Caco-2 (cell line): ENCODE measurements around the gene CRTC1. TPM values are rescaled to one million over a fixed set of nuclear protein-coding genes. Genes with fewer than 3 reads are reported as not detected.

ENCODE experiments used
- BruUV-seq: library from RNA; stranded (reverse); fragments of 400-500 nt; replicated peaks from 2 replicates; lab custom pipeline; 2021; lab: Mats Ljungman, UMichigan
- CTCF ChIA-PET: fragments of 300-600 bp; sonication (Branson Sonifier 250); formaldehyde crosslinking; loops from one replicate; lab custom pipeline; 2022; ENCODE audit warnings: antibody characterized with exemption; lab: Charles Lee
- POLR2A ChIA-PET: fragments of 300-600 bp; sonication (Branson Sonifier 250); formaldehyde crosslinking; loops from one replicate; lab custom pipeline; 2022; ENCODE audit warnings: antibody characterized with exemption; lab: Charles Lee
- DNase-seq, 2 experiments: peaks; one replicate each; pipeline versions ENCODE4 v3.0.0 to v3.0.0-alpha.2; 2020 to 2022
- H3K27me3 ChIP-seq: replicated peaks from 2 replicates; pipeline ENCODE4 v1.6.0; 2011; ENCODE audit warnings: low read length; ENCODE audit not compliant: control insufficient read depth, insufficient read depth
- H3K36me3 ChIP-seq: 2 replicates; pipeline ENCODE4 v1.5.1; 2011; ENCODE audit warnings: low read length; ENCODE audit not compliant: control insufficient read depth, insufficient read depth
- H3K4me1 ChIP-seq: fragments of 250-450 bp; sonication (Bioruptor Pico); 2 replicates; pipeline ENCODE4 v1.5.1; 2020; ENCODE audit warnings: mild to moderate bottlenecking
- H3K4me3 ChIP-seq: 2 replicates; pipeline ENCODE4 v1.5.1; 2011; ENCODE audit warnings: low read depth, mild to moderate bottlenecking, control low read depth, low read length
- H3K9me3 ChIP-seq: fragments of 250-450 bp; sonication (Bioruptor Pico); 2 replicates; pipeline ENCODE4 v1.5.1; 2020; ENCODE audit warnings: mild to moderate bottlenecking, moderate library complexity
- H3K27ac Mint-ChIP-seq: one replicate; pipeline ENCODE4 v1.8.0; 2022; ENCODE audit warnings: mixed read lengths; ENCODE audit not compliant: unreplicated experiment
- H3K27me3 Mint-ChIP-seq: one replicate; pipeline ENCODE4 v1.8.0; 2022; ENCODE audit warnings: mixed read lengths; ENCODE audit not compliant: insufficient read depth, unreplicated experiment
- H3K36me3 Mint-ChIP-seq: one replicate; pipeline ENCODE4 v1.8.0; 2022; ENCODE audit warnings: mild to moderate bottlenecking, mixed read lengths; ENCODE audit not compliant: insufficient read depth, unreplicated experiment
- H3K4me1 Mint-ChIP-seq: one replicate; pipeline ENCODE4 v1.8.0; 2022; ENCODE audit warnings: low read depth, mixed read lengths; ENCODE audit not compliant: unreplicated experiment
- H3K4me3 Mint-ChIP-seq: one replicate; pipeline ENCODE4 v1.8.0; 2022; ENCODE audit warnings: mild to moderate bottlenecking, moderate library complexity, mixed read lengths; ENCODE audit not compliant: unreplicated experiment
- H3K9me3 Mint-ChIP-seq: one replicate; pipeline ENCODE4 v1.8.0; 2022; ENCODE audit warnings: mixed read lengths; ENCODE audit not compliant: unreplicated experiment
- CTCF ChIP-seq, 2 experiments: fragments of 200-600 bp in 1 of 2; IDR thresholded peaks; 1 replicate in 1 of 2; 2 replicates in 1 of 2; pipeline versions ENCODE4 v1.5.1 to v1.8.0; 2011 to 2022; ENCODE audit warnings: antibody characterized with exemption in 1 of 2, control low read depth in 1 of 2, inconsistent platforms in 1 of 2, low read depth in 1 of 2, low read length in 1 of 2, mild to moderate bottlenecking in 1 of 2, moderate library complexity in 1 of 2; ENCODE audit not compliant: insufficient read depth in 1 of 2, severe bottlenecking in 1 of 2, unreplicated experiment in 1 of 2
- intact Hi-C: fragments of 100-400 bp; cut with micrococcal nuclease; formaldehyde crosslinking; loops from one replicate; pipeline ENCODE4 v1.10.0; 2022; ENCODE audit not compliant: unreplicated experiment
- total RNA-seq: library from RNA; stranded (reverse); gene quantifications from 2 replicates; pipeline ENCODE4 v1.2.3, GENCODE V29; 2022

The CRTC1 gene
- total RNA-seq, 1 experiment from 2014 or later, result 13.8 TPM

- Histone ChIP-seq H3K9me3 (no peaks in the 10 kb centered on the region), H3K36me3 (no peaks in the 10 kb centered on the region), H3K27me3 (no peaks in the 10 kb centered on the region), H3K4me1 (no peaks in the 10 kb centered on the region), H3K4me3 (no peak overlapping the region)
- DNase-seq, result no peak
- TF ChIP-seq CTCF (IDR thresholded peaks at IDR 0.05; ENCODE audit: insufficient read depth in 1 of 2, low read depth in 1 of 2, low read length in 1 of 2, severe bottlenecking in 1 of 2, unreplicated experiment in 1 of 2), result no peak
- intact Hi-C loops, result no loop called here
- H3K27ac Mint-ChIP-seq, result no peak overlapping the region
- H3K4me3 Mint-ChIP-seq, result no peak overlapping the region
- ChIA-PET POLR2A (interaction anchor here (0.6 kb wide), 1 partner anchor 64 kb away, joined by 5 read pairs; no protein-coding TSS in a partner anchor), CTCF (no interaction called here)
- H3K9me3 Mint-ChIP-seq, result no peaks in the 10 kb centered on the region
- H3K27me3 Mint-ChIP-seq, result no peaks in the 10 kb centered on the region
- peaks cover 21% of the 10 kb centered on the region for H3K36me3 Mint-ChIP-seq
- no peaks in the 10 kb centered on the region for H3K4me1 Mint-ChIP-seq
- no TSS peak for BruUV-seq
Measured at GRCh38 chr19:18759995-18760426, 76.5 kb downstream of the CRTC1 start.

GRCh38 chr19:18760440-18761383 lies 77.2 kb downstream of the CRTC1 start:
- no peaks in the 10 kb centered on the region for H3K9me3 Mint-ChIP-seq
- intact Hi-C loops, result no loop called here
- no peak overlapping the region for H3K27ac Mint-ChIP-seq
- no peak overlapping the region for H3K4me3 Mint-ChIP-seq
- POLR2A ChIA-PET, result interaction anchor here (0.6 kb wide), 1 partner anchor 65 kb away, joined by 5 read pairs; no protein-coding TSS in a partner anchor
- no peak for DNase-seq
- no peak overlapping the region for H3K4me3 ChIP-seq
- no peaks in the 10 kb centered on the region for H3K27me3 Mint-ChIP-seq
- H3K9me3 ChIP-seq, result no peaks in the 10 kb centered on the region
- no peaks in the 10 kb centered on the region for H3K4me1 ChIP-seq
- CTCF ChIA-PET, result no interaction called here
- BruUV-seq, result no TSS peak
- no peaks in the 10 kb centered on the region for H3K27me3 ChIP-seq
- no peak for TF ChIP-seq CTCF (IDR thresholded peaks at IDR 0.05; ENCODE audit: insufficient read depth in 1 of 2, low read depth in 1 of 2, low read length in 1 of 2, severe bottlenecking in 1 of 2, unreplicated experiment in 1 of 2)
- H3K36me3 Mint-ChIP-seq, result peaks cover 21% of the 10 kb centered on the region
- no peaks in the 10 kb centered on the region for H3K36me3 ChIP-seq
- no peaks in the 10 kb centered on the region for H3K4me1 Mint-ChIP-seq

GRCh38 chr19:18761531-18762110 lies 78.1 kb downstream of the CRTC1 start:
- Histone ChIP-seq H3K27me3 (no peaks in the 10 kb centered on the region), H3K36me3 (no peaks in the 10 kb centered on the region), H3K4me3 (no peak overlapping the region), H3K9me3 (no peaks in the 10 kb centered on the region), H3K4me1 (no peaks in the 10 kb centered on the region)
- Mint-ChIP-seq H3K4me3 (no peak overlapping the region), H3K27me3 (no peaks in the 10 kb centered on the region), H3K27ac (no peak overlapping the region), H3K36me3 (peaks cover 21% of the 10 kb centered on the region), H3K4me1 (no peaks in the 10 kb centered on the region), H3K9me3 (no peaks in the 10 kb centered on the region)
- ChIA-PET POLR2A (no interaction called here), CTCF (no interaction called here)
- TF ChIP-seq CTCF (IDR thresholded peaks at IDR 0.05; ENCODE audit: insufficient read depth in 1 of 2, low read depth in 1 of 2, low read length in 1 of 2, severe bottlenecking in 1 of 2, unreplicated experiment in 1 of 2), result no peak
- BruUV-seq, result no TSS peak
- no peak for DNase-seq
- intact Hi-C loops, result no loop called here
